Ascending aorta (tissue), 2 donors: ENCODE data around the gene ARMC12. TPM values are rescaled to one million over a fixed set of nuclear protein-coding genes. Genes with fewer than 3 reads are reported as not detected.

Experiments
- DNase-seq, 2 donors: peaks; one replicate each; pipeline ENCODE4 v3.0.0-alpha.2; 2019; ENCODE audit warnings: low spot score in 2 of 2
- H3K27ac ChIP-seq, 2 donors: fragments of 200-600 bp; sonication (generic); one replicate each; pipeline ENCODE4 v1.5.1; 2016 to 2017; ENCODE audit warnings: mild to moderate bottlenecking in 1 of 2
- H3K27me3 ChIP-seq: fragments of 200-600 bp; sonication (generic); one replicate; pipeline ENCODE4 v1.5.1; 2017
- H3K36me3 ChIP-seq, 2 donors: fragments of 200-600 bp; sonication (generic); one replicate each; pipeline ENCODE4 v1.5.1; 2016
- H3K4me1 ChIP-seq, 2 donors: fragments of 200-600 bp; sonication (generic); one replicate each; pipeline ENCODE4 v1.5.1; 2016 to 2017; ENCODE audit warnings: mild to moderate bottlenecking in 1 of 2
- H3K4me3 ChIP-seq, 2 donors: fragments of 200-600 bp; sonication (generic); one replicate each; pipeline ENCODE4 v1.5.1; 2016 to 2017; ENCODE audit warnings: mild to moderate bottlenecking in 1 of 2
- H3K9me3 ChIP-seq, 2 donors: fragments of 200-600 bp; sonication (generic); one replicate each; pipeline ENCODE4 v1.5.1; 2016
- intact Hi-C: fragments of 100-400 bp; cut with DNase I; formaldehyde crosslinking; loops from one replicate; pipeline ENCODE4 v1.15.1; 2023
- total RNA-seq: library from RNA; depleted of rRNA; stranded (reverse); fragments of >200 nt; gene quantifications from one replicate; pipeline ENCODE4 v1.1.0, GENCODE V29; 2016
- TF ChIP-seq, protein P1 (sequence below), 3 experiments: fragments of 200-600 bp in 2 of 3; fragments of 450-650 bp in 1 of 3; sonication (generic) in 2 of 3; IDR thresholded peaks; one replicate each; pipeline ENCODE4 v1.5.1; 2016 to 2019; ENCODE audit warnings: antibody characterized with exemption in 3 of 3, mild to moderate bottlenecking in 1 of 3, moderate library complexity in 1 of 3

The ARMC12 gene
- total RNA-seq, 1 donor from 2014 or later: not detected

DNA sequence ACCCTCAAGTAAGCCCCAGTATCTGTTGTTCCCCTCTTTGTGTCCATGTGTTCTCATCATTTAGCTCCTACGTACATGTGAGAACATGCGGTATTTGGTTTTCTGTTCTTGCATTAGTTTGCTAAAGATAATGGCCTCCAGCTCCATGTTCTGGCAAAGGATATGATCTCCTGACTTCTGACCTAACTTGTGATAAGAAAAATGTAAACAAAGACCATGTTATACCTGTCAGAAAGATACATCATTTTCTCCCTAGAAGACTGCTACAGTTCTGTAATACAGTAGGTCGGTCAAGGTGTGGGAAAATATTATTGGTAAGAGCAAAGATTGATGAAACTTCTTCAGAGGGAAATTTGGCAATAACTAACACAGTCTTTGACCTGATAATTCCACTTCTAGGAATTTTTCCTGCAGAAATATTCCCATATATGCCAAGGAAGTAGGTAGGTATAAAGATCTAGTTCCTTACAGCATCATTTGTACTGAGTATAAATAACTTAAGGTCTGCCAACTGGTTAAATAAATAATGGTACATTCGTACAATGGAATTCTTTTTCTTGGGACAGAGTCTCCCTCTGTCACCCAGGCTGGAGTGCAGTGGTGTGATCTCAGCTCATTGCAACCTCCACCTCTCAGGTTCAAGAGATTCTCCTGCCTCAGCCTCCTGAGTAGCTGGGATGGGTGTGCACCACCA lies 29.0 kb upstream of the ARMC12 start:
- Histone ChIP-seq H3K27ac (no peak overlapping the region), H3K4me1 (no peaks in the 10 kb centered on the region), H3K9me3 (peaks cover 0 to 3% of the 10 kb centered on the region in 2 donors), H3K27me3 (no peaks in the 10 kb centered on the region), H3K36me3 (no peaks in the 10 kb centered on the region), H3K4me3 (no peak overlapping the region)
- intact Hi-C loops: no loop called here
- no peak for DNase-seq
- TF ChIP-seq, protein P1, sequence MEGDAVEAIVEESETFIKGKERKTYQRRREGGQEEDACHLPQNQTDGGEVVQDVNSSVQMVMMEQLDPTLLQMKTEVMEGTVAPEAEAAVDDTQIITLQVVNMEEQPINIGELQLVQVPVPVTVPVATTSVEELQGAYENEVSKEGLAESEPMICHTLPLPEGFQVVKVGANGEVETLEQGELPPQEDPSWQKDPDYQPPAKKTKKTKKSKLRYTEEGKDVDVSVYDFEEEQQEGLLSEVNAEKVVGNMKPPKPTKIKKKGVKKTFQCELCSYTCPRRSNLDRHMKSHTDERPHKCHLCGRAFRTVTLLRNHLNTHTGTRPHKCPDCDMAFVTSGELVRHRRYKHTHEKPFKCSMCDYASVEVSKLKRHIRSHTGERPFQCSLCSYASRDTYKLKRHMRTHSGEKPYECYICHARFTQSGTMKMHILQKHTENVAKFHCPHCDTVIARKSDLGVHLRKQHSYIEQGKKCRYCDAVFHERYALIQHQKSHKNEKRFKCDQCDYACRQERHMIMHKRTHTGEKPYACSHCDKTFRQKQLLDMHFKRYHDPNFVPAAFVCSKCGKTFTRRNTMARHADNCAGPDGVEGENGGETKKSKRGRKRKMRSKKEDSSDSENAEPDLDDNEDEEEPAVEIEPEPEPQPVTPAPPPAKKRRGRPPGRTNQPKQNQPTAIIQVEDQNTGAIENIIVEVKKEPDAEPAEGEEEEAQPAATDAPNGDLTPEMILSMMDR (IDR thresholded peaks at IDR 0.05): no peak

DNA sequence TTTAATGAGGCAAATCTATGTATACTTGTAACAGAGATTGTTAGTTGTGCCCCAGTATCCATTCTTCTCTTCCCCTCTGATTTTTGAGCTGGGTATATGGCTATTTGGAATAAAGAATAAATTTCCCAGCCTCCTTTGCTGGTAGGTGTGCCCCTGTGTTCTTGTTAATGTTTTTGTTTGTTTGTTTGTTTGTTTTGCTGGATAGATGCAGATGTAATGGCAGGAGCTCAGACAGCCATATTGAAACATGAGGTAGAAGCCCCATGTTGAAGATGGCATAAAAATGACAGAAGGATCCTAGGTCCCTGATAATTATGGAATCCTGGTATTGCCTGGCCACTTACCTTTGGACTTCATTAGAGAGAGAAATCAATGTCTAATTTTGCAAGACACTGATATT lies 28.2 kb upstream of the ARMC12 start:
- DNase-seq: no peak
- no peaks in the 10 kb centered on the region for H3K4me1 ChIP-seq
- H3K9me3 ChIP-seq: peaks cover 0 to 3% of the 10 kb centered on the region in 2 donors
- intact Hi-C loops: no loop called here
- TF ChIP-seq, protein P1 (IDR thresholded peaks at IDR 0.05): no peak
- no peak overlapping the region for H3K4me3 ChIP-seq
- H3K36me3 ChIP-seq: no peaks in the 10 kb centered on the region
- no peaks in the 10 kb centered on the region for H3K27me3 ChIP-seq
- no peak overlapping the region for H3K27ac ChIP-seq

DNA sequence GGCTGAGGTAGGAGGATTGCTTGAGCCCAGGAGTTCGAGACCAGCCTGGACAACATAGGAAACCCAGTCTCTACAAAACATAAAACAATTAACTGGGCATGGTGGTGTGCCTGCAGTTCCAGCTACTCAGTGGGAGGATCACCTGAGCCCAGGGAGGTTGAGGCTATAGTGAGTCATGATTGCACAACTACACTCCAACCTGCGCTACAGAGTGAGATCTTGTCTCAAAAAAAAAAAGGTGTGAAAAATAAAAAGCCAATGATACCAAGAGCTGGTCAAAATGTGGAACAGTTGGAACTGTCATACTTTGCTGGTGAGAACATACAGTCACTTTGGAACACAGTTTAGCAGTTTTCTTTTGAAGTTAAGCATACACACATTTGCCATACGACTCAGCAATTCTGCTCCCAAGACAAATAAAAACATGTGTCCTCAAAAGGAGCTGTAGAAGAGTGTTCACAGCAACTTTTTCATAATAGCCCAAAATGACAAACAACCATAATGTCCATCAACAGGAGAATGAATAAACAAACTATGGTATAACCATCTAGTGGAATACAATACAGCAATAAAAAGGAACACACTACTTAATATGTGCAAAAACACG lies 26.5 kb upstream of the ARMC12 start:
- H3K27ac ChIP-seq: no peak overlapping the region
- DNase-seq: no peak
- H3K4me1 ChIP-seq: no peaks in the 10 kb centered on the region
- no peaks in the 10 kb centered on the region for H3K27me3 ChIP-seq
- H3K4me3 ChIP-seq: no peak overlapping the region
- H3K36me3 ChIP-seq: no peaks in the 10 kb centered on the region
- no peaks in the 10 kb centered on the region for H3K9me3 ChIP-seq
- TF ChIP-seq, protein P1 (IDR thresholded peaks at IDR 0.05): no peak
- intact Hi-C loops: no loop called here

DNA sequence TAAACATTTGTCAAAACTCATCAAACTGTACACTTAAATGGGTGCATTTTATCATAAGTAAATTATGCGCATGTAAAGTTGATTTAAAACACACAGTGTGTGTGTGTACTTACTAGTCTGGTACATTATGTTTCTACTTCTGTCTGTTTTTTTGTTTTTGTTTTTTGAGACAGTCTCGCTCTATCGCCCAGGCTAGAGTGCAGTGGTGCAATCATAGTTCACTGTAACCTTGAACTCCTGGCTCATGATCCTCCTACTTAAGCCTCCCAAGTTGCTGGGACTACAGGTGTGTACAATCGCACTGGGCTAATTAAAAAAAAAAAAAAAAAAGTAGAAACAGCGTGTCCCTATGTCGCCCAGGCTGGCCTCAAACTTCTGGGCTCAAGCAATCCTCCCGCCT lies 25.1 kb upstream of the ARMC12 start:
- TF ChIP-seq, protein P1 (IDR thresholded peaks at IDR 0.05): no peak
- no peak for DNase-seq
- H3K4me3 ChIP-seq: no peak overlapping the region

DNA sequence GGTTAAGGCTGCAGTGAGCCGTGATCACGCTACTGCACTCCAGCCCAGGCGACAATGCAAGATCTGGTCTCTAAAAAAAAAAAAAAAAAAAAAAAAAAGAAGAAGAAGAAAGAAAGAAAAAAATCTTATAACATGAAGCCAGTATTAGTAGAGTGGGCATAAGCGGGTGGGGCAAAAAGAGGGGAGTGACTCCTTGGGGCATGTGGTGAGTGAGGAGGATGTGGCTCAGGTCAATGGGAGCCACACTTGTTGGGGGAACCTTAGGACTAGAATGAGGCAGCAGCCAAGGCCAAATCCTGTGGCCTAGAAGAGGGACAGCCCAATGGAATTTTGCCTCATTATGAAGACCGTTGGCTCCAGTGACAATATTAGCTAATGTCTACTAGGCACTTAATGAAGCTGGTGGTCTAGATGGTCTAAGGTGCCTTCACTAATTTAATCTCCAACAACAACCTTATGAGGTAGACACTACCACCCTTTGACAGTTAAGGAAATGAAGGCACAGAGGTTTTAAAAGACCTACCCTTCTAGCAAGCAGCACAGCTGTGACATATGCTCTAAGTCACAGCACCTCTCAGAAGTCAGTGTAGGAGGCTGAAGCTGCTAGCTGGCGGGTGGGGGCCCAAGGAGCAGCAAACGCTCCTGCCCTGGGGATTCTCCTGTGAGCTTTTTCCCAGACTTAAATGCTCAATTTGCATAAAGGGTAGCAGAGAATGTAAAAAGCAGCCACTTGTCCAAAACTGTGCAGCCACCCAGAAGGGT lies 23.6 kb upstream of the ARMC12 start:
- no peaks in the 10 kb centered on the region for H3K4me1 ChIP-seq
- H3K36me3 ChIP-seq: no peaks in the 10 kb centered on the region
- DNase-seq: no peak
- intact Hi-C loops: no loop called here
- TF ChIP-seq, protein P1 (IDR thresholded peaks at IDR 0.05): no peak
- H3K27ac ChIP-seq: no peak overlapping the region
- no peaks in the 10 kb centered on the region for H3K27me3 ChIP-seq
- no peak overlapping the region for H3K4me3 ChIP-seq
- no peaks in the 10 kb centered on the region for H3K9me3 ChIP-seq

More for the DNA sequence above, 25.1 kb upstream of the ARMC12 start:
- intact Hi-C loops: no loop called here
- H3K36me3 ChIP-seq: no peaks in the 10 kb centered on the region
- no peak overlapping the region for H3K27ac ChIP-seq
- no peaks in the 10 kb centered on the region for H3K9me3 ChIP-seq
- no peaks in the 10 kb centered on the region for H3K27me3 ChIP-seq
- no peaks in the 10 kb centered on the region for H3K4me1 ChIP-seq
